Effector memory CD8-positive, alpha-beta T cell (primary cell): ENCODE results near the gene TECTA.

Experiments
- ATAC-seq: fragments of 150-1000 bp; cut with Tn5 transposase; replicated peaks from 2 replicates; pipeline ENCODE4 v1.10.0; 2021; ENCODE audit warnings: mild to moderate bottlenecking, moderate library complexity
- DNase-seq, 3 experiments: peaks; one replicate each; pipeline ENCODE4 v3.0.0; 2021
- H3K27ac Mint-ChIP-seq, 2 donors: one replicate each; pipeline ENCODE4 v1.8.0; 2022; ENCODE audit warnings: mild to moderate bottlenecking in 2 of 2, mixed read lengths in 2 of 2, moderate library complexity in 2 of 2
- H3K27me3 Mint-ChIP-seq, 2 donors: one replicate each; pipeline ENCODE4 v1.8.0; 2022; ENCODE audit warnings: mixed read lengths in 2 of 2
- H3K36me3 Mint-ChIP-seq: one replicate; pipeline ENCODE4 v1.8.0; 2022; ENCODE audit warnings: mild to moderate bottlenecking, moderate library complexity, mixed read lengths; ENCODE audit not compliant: insufficient read depth
- H3K4me1 Mint-ChIP-seq, 2 donors: one replicate each; pipeline ENCODE4 v1.8.0; 2022; ENCODE audit warnings: low read depth in 2 of 2, mixed read lengths in 2 of 2
- H3K4me3 Mint-ChIP-seq, 2 donors: one replicate each; pipeline ENCODE4 v1.8.0; 2022; ENCODE audit warnings: mild to moderate bottlenecking in 2 of 2, mixed read lengths in 2 of 2, moderate library complexity in 2 of 2
- H3K9me3 Mint-ChIP-seq, 2 donors: one replicate each; pipeline ENCODE4 v1.8.0; 2022; ENCODE audit warnings: mixed read lengths in 2 of 2

The TECTA gene

GRCh38 chr11:121122328-121122727 lies 21.3 kb downstream of the TECTA start:
- Mint-ChIP-seq H3K36me3 (no peaks in the 10 kb centered on the region), H3K27me3 (peaks cover 0 to 23% of the 10 kb centered on the region in 2 donors), H3K9me3 (peaks cover 8 to 12% of the 10 kb centered on the region in 2 donors), H3K4me1 (no peaks in the 10 kb centered on the region), H3K4me3 (no peak overlapping the region), H3K27ac (no peak overlapping the region)
- no peak for ATAC-seq
- no peak for DNase-seq

GRCh38 chr11:121123496-121124069 lies 22.5 kb downstream of the TECTA start:
- no peaks in the 10 kb centered on the region for H3K36me3 Mint-ChIP-seq
- peaks cover 8 to 12% of the 10 kb centered on the region in 2 donors for H3K9me3 Mint-ChIP-seq
- no peak overlapping the region for H3K4me3 Mint-ChIP-seq
- no peaks in the 10 kb centered on the region for H3K4me1 Mint-ChIP-seq
- DNase-seq (no peak), ATAC-seq (no peak)
- H3K27me3 Mint-ChIP-seq: peaks cover 0 to 30% of the 10 kb centered on the region in 2 donors
- no peak overlapping the region for H3K27ac Mint-ChIP-seq

GRCh38 chr11:121127809-121128208 lies 26.8 kb downstream of the TECTA start:
- DNase-seq: no peak
- Mint-ChIP-seq H3K4me3 (no peak overlapping the region), H3K27me3 (peaks cover 0 to 17% of the 10 kb centered on the region in 2 donors), H3K9me3 (peaks cover 3 to 12% of the 10 kb centered on the region in 2 donors), H3K27ac (no peak overlapping the region), H3K36me3 (no peaks in the 10 kb centered on the region), H3K4me1 (no peaks in the 10 kb centered on the region)
- ATAC-seq: no peak

- no peaks in the 10 kb centered on the region for H3K9me3 Mint-ChIP-seq
- H3K27ac Mint-ChIP-seq: no peak overlapping the region
- no peak for DNase-seq
- no peaks in the 10 kb centered on the region for H3K36me3 Mint-ChIP-seq
- H3K27me3 Mint-ChIP-seq: peaks cover 11 to 20% of the 10 kb centered on the region in 2 donors
- ATAC-seq: no peak
- H3K4me3 Mint-ChIP-seq: no peak overlapping the region
- no peaks in the 10 kb centered on the region for H3K4me1 Mint-ChIP-seq
Measured at GRCh38 chr11:121129362-121130340, 28.6 kb downstream of the TECTA start.

GRCh38 chr11:121131656-121132055 lies 30.6 kb downstream of the TECTA start:
- ATAC-seq (no peak), DNase-seq (no peak)
- Mint-ChIP-seq H3K4me1 (no peaks in the 10 kb centered on the region), H3K27me3 (peaks cover 15 to 26% of the 10 kb centered on the region in 2 donors), H3K36me3 (no peaks in the 10 kb centered on the region), H3K9me3 (no peaks in the 10 kb centered on the region), H3K27ac (no peak overlapping the region), H3K4me3 (no peak overlapping the region)

GRCh38 chr11:121132211-121132976 lies 31.4 kb downstream of the TECTA start:
- H3K4me1 Mint-ChIP-seq: no peaks in the 10 kb centered on the region
- DNase-seq: no peak
- no peaks in the 10 kb centered on the region for H3K36me3 Mint-ChIP-seq
- no peaks in the 10 kb centered on the region for H3K9me3 Mint-ChIP-seq
- no peak overlapping the region for H3K4me3 Mint-ChIP-seq
- peaks cover 15 to 23% of the 10 kb centered on the region in 2 donors for H3K27me3 Mint-ChIP-seq
- H3K27ac Mint-ChIP-seq: no peak overlapping the region
- no peak for ATAC-seq

GRCh38 chr11:121134741-121135312 lies 33.8 kb downstream of the TECTA start:
- Mint-ChIP-seq H3K27me3 (peaks cover 9 to 15% of the 10 kb centered on the region in 2 donors), H3K9me3 (no peaks in the 10 kb centered on the region), H3K27ac (no peak overlapping the region), H3K36me3 (no peaks in the 10 kb centered on the region), H3K4me1 (no peaks in the 10 kb centered on the region), H3K4me3 (no peak overlapping the region)
- no peak for DNase-seq
- ATAC-seq: no peak

GRCh38 chr11:121137005-121137404 lies 36.0 kb downstream of the TECTA start:
- Mint-ChIP-seq H3K4me3 (no peak overlapping the region), H3K27ac (no peak overlapping the region), H3K27me3 (peaks cover 15 to 23% of the 10 kb centered on the region in 2 donors), H3K4me1 (no peaks in the 10 kb centered on the region), H3K36me3 (no peaks in the 10 kb centered on the region), H3K9me3 (no peaks in the 10 kb centered on the region)
- ATAC-seq (no peak), DNase-seq (no peak)

GRCh38 chr11:121138259-121138658 lies 37.2 kb downstream of the TECTA start:
- Mint-ChIP-seq H3K4me1 (no peaks in the 10 kb centered on the region), H3K36me3 (no peaks in the 10 kb centered on the region)
- no peak for ATAC-seq

GRCh38 chr11:121140369-121140768 lies 39.3 kb downstream of the TECTA start:
- DNase-seq: no peak
- no peak overlapping the region for H3K4me3 Mint-ChIP-seq
- no peaks in the 10 kb centered on the region for H3K36me3 Mint-ChIP-seq
- H3K27me3 Mint-ChIP-seq: peaks cover 14 to 32% of the 10 kb centered on the region in 2 donors
- no peak overlapping the region for H3K27ac Mint-ChIP-seq
- no peaks in the 10 kb centered on the region for H3K9me3 Mint-ChIP-seq
- no peak for ATAC-seq
- no peaks in the 10 kb centered on the region for H3K4me1 Mint-ChIP-seq

More at GRCh38 chr11:121138259-121138658, 37.2 kb downstream of the TECTA start:
- no peak for DNase-seq
- H3K4me3 Mint-ChIP-seq: no peak overlapping the region
- H3K9me3 Mint-ChIP-seq: no peaks in the 10 kb centered on the region
- H3K27me3 Mint-ChIP-seq: peaks cover 15 to 23% of the 10 kb centered on the region in 2 donors
- no peak overlapping the region for H3K27ac Mint-ChIP-seq

GRCh38 chr11:121141066-121141465 lies 40.0 kb downstream of the TECTA start:
- Mint-ChIP-seq H3K4me1 (no peaks in the 10 kb centered on the region), H3K27ac (no peak overlapping the region), H3K36me3 (no peaks in the 10 kb centered on the region), H3K9me3 (no peaks in the 10 kb centered on the region), H3K4me3 (no peak overlapping the region), H3K27me3 (peaks cover 14 to 32% of the 10 kb centered on the region in 2 donors)
- ATAC-seq (no peak), DNase-seq (no peak)

GRCh38 chr11:121143921-121144320 lies 42.9 kb downstream of the TECTA start:
- Mint-ChIP-seq H3K27ac (no peak overlapping the region), H3K9me3 (no peaks in the 10 kb centered on the region), H3K4me1 (no peaks in the 10 kb centered on the region), H3K27me3 (peaks cover 14 to 32% of the 10 kb centered on the region in 2 donors), H3K36me3 (no peaks in the 10 kb centered on the region), H3K4me3 (no peak overlapping the region)
- DNase-seq (no peak), ATAC-seq (no peak)

- ATAC-seq (no peak), DNase-seq (no peak)
- Mint-ChIP-seq H3K27ac (no peak overlapping the region), H3K9me3 (no peaks in the 10 kb centered on the region), H3K4me1 (no peaks in the 10 kb centered on the region), H3K4me3 (no peak overlapping the region), H3K36me3 (no peaks in the 10 kb centered on the region), H3K27me3 (peaks cover 14 to 32% of the 10 kb centered on the region in 2 donors)
Measured at GRCh38 chr11:121144723-121145122, 43.7 kb downstream of the TECTA start.
